PC-9 (cell line): ENCODE results near the gene PCAT6. TPM values are rescaled to one million over a fixed set of nuclear protein-coding genes. Genes with fewer than 3 reads are reported as not detected.

ENCODE experiments used
- BruUV-seq: library from RNA; stranded (reverse); fragments of 400-500 nt; replicated peaks from 2 replicates; lab custom pipeline; 2021; lab: Mats Ljungman, UMichigan
- CTCF ChIA-PET: fragments of 300-600 bp; sonication (Branson Sonifier 250); formaldehyde crosslinking; loops from one replicate; lab custom pipeline; 2022; ENCODE audit warnings: antibody characterized with exemption; lab: Charles Lee
- POLR2A ChIA-PET: fragments of 300-600 bp; sonication (Branson Sonifier 250); formaldehyde crosslinking; loops from one replicate; lab custom pipeline; 2022; ENCODE audit warnings: antibody characterized with exemption; ENCODE audit not compliant: unreplicated experiment; lab: Charles Lee
- DNase-seq, 2 experiments: peaks; one replicate each; pipeline versions ENCODE4 v3.0.0 to v3.0.0-alpha.2; 2015 to 2022; ENCODE audit warnings: mixed read lengths in 1 of 2
- H2AFZ ChIP-seq: fragments of 200-600 bp; sonication (generic); 2 replicates; pipeline ENCODE4 v1.8.1; 2017; ENCODE audit warnings: antibody characterized with exemption
- H3F3A ChIP-seq: fragments of 200-600 bp; sonication (generic); 2 replicates; pipeline ENCODE4 v1.8.1; 2017; ENCODE audit warnings: antibody characterized with exemption, mild to moderate bottlenecking, low read depth; ENCODE audit not compliant: insufficient read depth
- H3K27ac ChIP-seq: fragments of 200-600 bp; sonication (generic); 2 replicates; pipeline ENCODE4 v1.6.1; 2016; ENCODE audit warnings: mixed run types
- H3K27me3 ChIP-seq: fragments of 200-600 bp; sonication (generic); 2 replicates; pipeline ENCODE4 v1.6.1; 2016; ENCODE audit warnings: low read depth, mixed run types; ENCODE audit not compliant: insufficient read depth
- H3K36me3 ChIP-seq: fragments of 200-600 bp; sonication (generic); 2 replicates; pipeline ENCODE4 v1.6.1; 2016; ENCODE audit warnings: low read depth, mixed run types
- H3K4me1 ChIP-seq: fragments of 200-600 bp; sonication (generic); replicated peaks from 2 replicates; pipeline ENCODE4 v1.6.1; 2016; ENCODE audit warnings: mixed run types; ENCODE audit not compliant: insufficient read depth
- H3K4me2 ChIP-seq: fragments of 200-600 bp; sonication (generic); 2 replicates; pipeline ENCODE4 v1.6.1; 2017; ENCODE audit warnings: mixed run types
- H3K4me3 ChIP-seq: fragments of 200-600 bp; sonication (generic); 2 replicates; pipeline ENCODE4 v1.6.1; 2016; ENCODE audit warnings: mixed run types
- H3K79me2 ChIP-seq: fragments of 200-600 bp; sonication (generic); 2 replicates; pipeline ENCODE4 v1.6.1; 2017; ENCODE audit warnings: low read depth, mixed run types
- H3K9me2 ChIP-seq: fragments of 200-600 bp; sonication (generic); 2 replicates; pipeline ENCODE4 v1.8.1; 2017; ENCODE audit warnings: mild to moderate bottlenecking; ENCODE audit not compliant: insufficient read depth
- H3K9me3 ChIP-seq: fragments of 200-600 bp; sonication (generic); 2 replicates; pipeline ENCODE4 v1.8.1; 2016; ENCODE audit warnings: low read depth; ENCODE audit not compliant: insufficient read depth
- H4K20me1 ChIP-seq: fragments of 200-600 bp; sonication (generic); 2 replicates; pipeline ENCODE4 v1.8.1; 2017; ENCODE audit not compliant: insufficient read depth
- EZH2 ChIP-seq: fragments of 200-600 bp; sonication (generic); IDR thresholded peaks from 2 replicates; pipeline ENCODE4 v1.8.0; 2017; ENCODE audit warnings: antibody characterized with exemption, low read depth
- intact Hi-C: fragments of 100-400 bp; cut with micrococcal nuclease; formaldehyde crosslinking; loops from one replicate; pipeline ENCODE4 v1.10.0; 2022; ENCODE audit not compliant: unreplicated experiment
- total RNA-seq: library from RNA; stranded (reverse); gene quantifications from 2 replicates; pipeline ENCODE4 v1.2.3, GENCODE V29; 2021
- TF ChIP-seq, protein P1 (sequence below): fragments of 200-600 bp; sonication (generic); conservative IDR thresholded peaks from 2 replicates; pipeline ENCODE4 v1.6.1; 2017; ENCODE audit warnings: mixed run types, antibody characterized with exemption, mild to moderate bottlenecking, moderate library complexity

Gene PCAT6
- total RNA-seq, 1 experiment from 2014 or later = 1.7 TPM

GRCh38 chr1:202811296-202812175, 782 bp downstream of the PCAT6 start:
- intact Hi-C loops = loop anchor here (2.0 kb wide), 2 partner anchors 25 to 49 kb away; no protein-coding TSS in a partner anchor
- peaks cover 24% of the 10 kb centered on the region; the same call in 1 of the 2 replicates for H3F3A ChIP-seq
- peaks cover 1% of the 10 kb centered on the region; the same call in 1 of the 2 replicates for H4K20me1 ChIP-seq
- no peaks in the 10 kb centered on the region for H3K36me3 ChIP-seq
- ChIA-PET POLR2A (interaction anchor here (0.6 kb wide), 1 partner anchor 969 kb away, joined by 3 read pairs; no protein-coding TSS in a partner anchor), CTCF (no interaction called here)
- no peaks in the 10 kb centered on the region for H3K9me3 ChIP-seq
- H3K27ac ChIP-seq = peak overlapping the region; percentile 56
- H3K4me3 ChIP-seq = peak overlapping the region; percentile 86
- peak overlapping the region; percentile 86 for H2AFZ ChIP-seq
- no peaks in the 10 kb centered on the region for H3K9me2 ChIP-seq
- peaks cover 40% of the 10 kb centered on the region for H3K4me1 ChIP-seq
- H3K4me2 ChIP-seq = peak overlapping the region; percentile 96
- DNase-seq = peak in 1 of 2 experiments; percentile 56
- TF ChIP-seq, protein P1, sequence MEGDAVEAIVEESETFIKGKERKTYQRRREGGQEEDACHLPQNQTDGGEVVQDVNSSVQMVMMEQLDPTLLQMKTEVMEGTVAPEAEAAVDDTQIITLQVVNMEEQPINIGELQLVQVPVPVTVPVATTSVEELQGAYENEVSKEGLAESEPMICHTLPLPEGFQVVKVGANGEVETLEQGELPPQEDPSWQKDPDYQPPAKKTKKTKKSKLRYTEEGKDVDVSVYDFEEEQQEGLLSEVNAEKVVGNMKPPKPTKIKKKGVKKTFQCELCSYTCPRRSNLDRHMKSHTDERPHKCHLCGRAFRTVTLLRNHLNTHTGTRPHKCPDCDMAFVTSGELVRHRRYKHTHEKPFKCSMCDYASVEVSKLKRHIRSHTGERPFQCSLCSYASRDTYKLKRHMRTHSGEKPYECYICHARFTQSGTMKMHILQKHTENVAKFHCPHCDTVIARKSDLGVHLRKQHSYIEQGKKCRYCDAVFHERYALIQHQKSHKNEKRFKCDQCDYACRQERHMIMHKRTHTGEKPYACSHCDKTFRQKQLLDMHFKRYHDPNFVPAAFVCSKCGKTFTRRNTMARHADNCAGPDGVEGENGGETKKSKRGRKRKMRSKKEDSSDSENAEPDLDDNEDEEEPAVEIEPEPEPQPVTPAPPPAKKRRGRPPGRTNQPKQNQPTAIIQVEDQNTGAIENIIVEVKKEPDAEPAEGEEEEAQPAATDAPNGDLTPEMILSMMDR = no peak
- no peak for TF ChIP-seq EZH2
- H3K79me2 ChIP-seq = peaks cover 29% of the 10 kb centered on the region
- no peaks in the 10 kb centered on the region for H3K27me3 ChIP-seq
- TSS peak; percentile 21 for BruUV-seq

GRCh38 chr1:202812176-202813026, 1.6 kb downstream of the PCAT6 start:
- Histone ChIP-seq H3K9me2 (no peaks in the 10 kb centered on the region), H3K4me1 (peaks cover 40% of the 10 kb centered on the region), H3K9me3 (no peaks in the 10 kb centered on the region), H3K4me2 (peak overlapping the region; percentile 96), H3K79me2 (peaks cover 21% of the 10 kb centered on the region), H2AFZ (no peak overlapping the region), H3K27me3 (no peaks in the 10 kb centered on the region), H3K4me3 (peak overlapping the region; percentile 86; the same call in 1 of the 2 replicates), H3F3A (peaks cover 24% of the 10 kb centered on the region; the same call in 1 of the 2 replicates), H3K36me3 (no peaks in the 10 kb centered on the region), H3K27ac (peak overlapping the region; percentile 56), H4K20me1 (no peaks in the 10 kb centered on the region)
- BruUV-seq = no TSS peak
- POLR2A ChIA-PET = no interaction called here
- TF ChIP-seq EZH2 = no peak
- TF ChIP-seq, protein P1 = no peak
- intact Hi-C loops = no loop called here
- peak; percentile 68 to 80 for DNase-seq
- CTCF ChIA-PET = interaction anchor here (0.7 kb wide), 1 partner anchor 93 kb away, joined by 3 read pairs; no protein-coding TSS in a partner anchor

DNA sequence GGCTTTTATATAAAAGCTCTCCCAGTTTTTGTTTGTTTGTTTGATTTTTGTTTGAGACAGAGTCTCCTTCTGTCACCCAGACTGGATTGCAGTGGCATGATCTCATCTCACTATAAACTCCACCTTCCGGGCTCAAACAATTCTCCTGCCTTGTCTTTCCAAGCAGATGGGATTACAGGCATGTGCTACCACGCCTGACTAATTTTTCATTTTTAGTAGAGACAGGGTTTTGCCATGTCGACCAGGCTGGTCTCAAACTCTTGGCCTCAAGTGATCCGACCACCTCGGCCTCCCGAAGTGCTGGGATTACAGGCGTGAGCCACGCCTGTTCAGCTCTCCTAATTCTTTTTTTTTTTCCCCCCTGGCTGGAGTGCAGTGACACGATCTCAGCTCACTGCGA, 4.4 kb downstream of the PCAT6 start:
- no peaks in the 10 kb centered on the region for H3K27me3 ChIP-seq
- H3K9me3 ChIP-seq = no peaks in the 10 kb centered on the region
- no peak overlapping the region for H3K27ac ChIP-seq
- ChIA-PET POLR2A (no interaction called here), CTCF (no interaction called here)
- TF ChIP-seq, protein P1 = no peak
- no peak for TF ChIP-seq EZH2
- no peaks in the 10 kb centered on the region for H4K20me1 ChIP-seq
- H3K79me2 ChIP-seq = peaks cover 6% of the 10 kb centered on the region
- H3K4me1 ChIP-seq = peaks cover 31% of the 10 kb centered on the region
- peaks cover 15% of the 10 kb centered on the region; the same call in 1 of the 2 replicates for H3F3A ChIP-seq
- intact Hi-C loops = no loop called here
- BruUV-seq = no TSS peak
- H3K4me2 ChIP-seq = 0 out of 2 replicates have a peak overlapping the region, but pooled peaks have one; percentile 22
- DNase-seq = no peak
- no peak overlapping the region for H2AFZ ChIP-seq
- H3K36me3 ChIP-seq = no peaks in the 10 kb centered on the region
- H3K4me3 ChIP-seq = no peak overlapping the region
- no peaks in the 10 kb centered on the region for H3K9me2 ChIP-seq
